Superior temporal gyrus (tissue), 1 donor: Measurements from ENCODE around the gene JAML.

ENCODE experiments used
- DNase-seq: peaks from one replicate; pipeline ENCODE4 v3.0.0-alpha.2; 2016; ENCODE audit errors: extremely low spot score

Gene JAML

GRCh38 chr11:118240999-118241763, 16.4 kb upstream of the JAML start:
- peak; percentile 37 for DNase-seq

- no peak for DNase-seq
Observed at GRCh38 chr11:118239509-118240205, 14.8 kb upstream of the JAML start.

- DNase-seq = no peak
Observed at GRCh38 chr11:118238929-118239328, 14.1 kb upstream of the JAML start.

DNA sequence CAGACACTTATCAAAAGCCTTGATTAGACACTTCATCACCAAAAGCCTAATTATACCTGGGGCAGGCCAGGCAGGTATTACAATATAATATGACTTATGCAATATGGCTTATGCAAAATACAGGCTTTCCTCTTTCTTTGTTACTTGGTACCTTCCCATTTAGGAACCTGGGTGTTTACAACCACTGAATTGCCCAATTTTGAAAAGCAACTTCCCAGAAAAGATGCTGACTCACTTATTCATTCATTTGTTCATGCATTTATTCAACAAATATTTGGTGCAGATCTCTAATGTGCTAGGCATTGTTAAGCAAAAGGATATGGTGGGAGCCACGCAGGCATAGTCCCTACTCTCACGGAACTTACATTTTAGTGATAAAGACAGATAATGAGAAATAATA, 13.6 kb upstream of the JAML start:
- DNase-seq = no peak

DNA sequence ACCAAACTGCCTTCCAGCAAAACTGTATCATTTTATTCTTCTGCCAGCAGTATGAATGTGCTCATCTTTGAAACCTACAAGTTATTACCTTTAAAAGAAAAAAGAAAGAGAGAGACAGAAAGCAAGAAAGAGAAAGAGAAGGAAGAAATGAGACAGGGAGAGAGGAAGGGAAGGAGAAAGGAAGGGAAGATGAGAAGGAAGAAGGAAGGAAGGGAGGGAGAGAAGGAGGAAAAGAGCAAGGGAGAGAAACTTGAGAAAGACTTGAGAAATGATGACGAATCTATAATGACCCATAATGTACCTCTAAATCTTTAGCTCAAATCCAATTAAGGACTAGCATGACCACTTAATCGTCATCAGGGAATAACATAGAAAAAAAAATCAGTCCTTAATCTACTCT, 11.4 kb upstream of the JAML start:
- no peak for DNase-seq

- no peak for DNase-seq
Observed at GRCh38 chr11:118234833-118235232, 10.0 kb upstream of the JAML start.

DNA sequence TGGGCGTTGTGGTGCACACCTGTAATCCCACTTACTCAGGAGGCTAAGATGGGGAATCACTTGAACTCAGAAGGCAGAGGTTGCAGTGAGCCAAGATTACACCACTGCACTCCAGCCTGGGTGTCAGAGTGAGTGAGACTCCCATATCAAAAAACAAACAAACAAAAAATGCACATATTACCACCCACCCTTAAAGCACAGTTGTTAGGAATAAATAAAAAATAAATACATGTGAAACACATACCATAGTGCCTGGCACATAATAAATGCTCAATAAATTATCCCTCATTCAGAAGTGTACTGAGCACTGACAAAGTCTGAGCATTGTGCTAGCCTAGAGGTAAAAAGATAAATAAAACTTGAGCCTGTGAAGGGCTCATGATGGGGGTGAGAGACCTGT, 9.0 kb upstream of the JAML start:
- DNase-seq = no peak

DNA sequence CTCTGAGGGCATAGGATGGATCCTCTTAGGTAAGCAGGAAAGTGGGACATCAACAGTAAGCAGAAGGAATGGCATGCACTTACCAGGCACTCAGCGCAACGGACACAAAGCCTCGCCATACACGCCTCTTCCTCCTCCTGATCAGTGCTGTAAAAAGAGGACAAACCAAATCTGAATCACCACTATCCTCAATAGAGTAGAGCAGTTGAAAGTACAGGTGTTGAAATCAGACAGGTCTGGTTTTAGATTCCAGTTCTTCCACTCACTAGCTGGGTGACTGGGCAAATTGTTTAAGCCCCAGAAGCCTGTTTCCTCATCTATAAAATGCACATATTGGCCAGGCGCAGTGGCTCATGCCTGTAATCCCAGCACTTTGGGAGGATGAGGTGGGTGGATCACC, 8.6 kb upstream of the JAML start:
- DNase-seq = no peak

DNA sequence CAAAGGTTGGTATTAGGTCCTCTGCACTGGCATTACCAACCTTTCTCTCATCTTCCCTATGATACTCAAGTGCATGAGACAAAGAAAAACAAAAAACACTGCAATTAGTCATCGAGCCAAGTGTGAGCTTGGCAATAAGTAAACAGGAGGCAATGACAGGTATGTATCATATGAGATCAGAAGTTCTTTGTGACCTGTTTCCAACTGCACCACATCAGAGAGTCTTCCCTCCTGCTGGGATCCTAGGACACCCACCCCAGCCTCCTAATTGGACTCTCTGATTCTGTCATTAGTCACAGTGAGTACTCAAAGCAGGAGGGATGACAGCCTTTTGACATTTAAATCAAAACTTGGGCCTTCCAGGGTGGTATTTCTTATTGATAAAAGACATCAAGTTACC, 7.8 kb upstream of the JAML start:
- DNase-seq = no peak

- no peak for DNase-seq
Observed at GRCh38 chr11:118231461-118231860, 6.7 kb upstream of the JAML start.

DNA sequence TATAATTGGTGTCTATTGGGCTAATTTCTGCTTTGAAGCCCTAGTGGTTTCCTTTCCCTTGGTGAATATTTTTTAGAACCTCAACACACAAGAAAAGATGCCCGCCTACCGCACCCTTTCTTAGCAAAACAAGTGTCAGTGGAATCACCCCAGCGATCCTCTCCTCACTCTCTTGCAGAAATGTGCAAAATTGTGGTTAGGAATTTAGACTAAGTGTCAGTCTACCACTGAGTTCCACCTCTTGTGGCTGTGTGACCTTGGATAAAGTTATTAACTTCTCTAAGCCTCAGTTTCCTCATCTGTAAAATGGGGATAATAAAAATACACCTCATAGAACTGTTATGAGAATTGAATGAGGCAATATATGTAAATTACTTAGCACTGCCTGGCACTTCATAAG, 5.3 kb upstream of the JAML start:
- no peak for DNase-seq

DNA sequence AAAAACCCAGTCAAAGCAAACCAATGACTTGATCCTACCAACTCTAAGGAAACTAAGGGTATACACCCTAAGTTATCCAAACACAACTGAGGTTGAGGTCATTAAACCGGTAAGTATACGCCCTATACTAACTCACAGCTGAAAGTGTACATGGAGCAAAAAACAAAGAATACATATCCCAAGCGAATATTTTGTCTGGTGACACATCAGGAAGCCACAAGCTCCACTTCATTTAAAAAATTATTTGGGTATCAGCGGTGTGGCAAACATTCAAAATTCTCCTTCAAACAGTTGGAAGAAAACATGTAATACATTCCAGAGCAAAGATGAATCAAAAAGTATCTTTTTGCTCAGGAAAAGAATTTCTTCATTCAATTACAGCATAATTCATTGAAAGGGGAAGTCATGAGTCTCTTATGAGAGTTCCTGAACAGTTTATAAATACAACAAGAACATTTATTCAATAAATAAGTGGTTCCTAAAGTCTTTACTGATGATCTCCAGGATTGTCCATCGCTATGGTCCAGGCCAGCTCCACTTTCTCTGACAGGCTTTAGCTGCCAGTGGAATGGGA, 4.5 kb upstream of the JAML start:
- DNase-seq = no peak

- no peak for DNase-seq
Observed at GRCh38 chr11:118227865-118228785, 3.3 kb upstream of the JAML start.

- no peak for DNase-seq
Observed at GRCh38 chr11:118226781-118227180, 2.0 kb upstream of the JAML start.

DNA sequence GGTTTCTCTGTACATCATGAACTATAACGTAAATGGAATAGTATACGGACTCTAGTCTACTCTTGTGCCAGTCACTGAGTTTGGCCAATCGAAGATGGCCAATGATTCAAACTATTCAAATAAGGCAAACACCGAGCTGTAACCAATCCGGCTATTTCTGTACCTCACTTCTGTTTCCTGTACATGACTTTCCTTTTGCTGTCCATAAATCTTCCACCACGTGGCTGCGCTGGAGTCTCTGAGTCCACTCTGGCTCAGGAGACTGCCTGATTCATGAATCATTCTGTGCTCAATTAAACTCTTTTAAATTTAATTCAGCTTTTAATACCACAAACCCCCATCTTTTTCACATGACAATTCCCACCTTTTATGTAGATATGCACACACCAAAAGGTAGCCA, 1.5 kb upstream of the JAML start:
- no peak for DNase-seq

DNA sequence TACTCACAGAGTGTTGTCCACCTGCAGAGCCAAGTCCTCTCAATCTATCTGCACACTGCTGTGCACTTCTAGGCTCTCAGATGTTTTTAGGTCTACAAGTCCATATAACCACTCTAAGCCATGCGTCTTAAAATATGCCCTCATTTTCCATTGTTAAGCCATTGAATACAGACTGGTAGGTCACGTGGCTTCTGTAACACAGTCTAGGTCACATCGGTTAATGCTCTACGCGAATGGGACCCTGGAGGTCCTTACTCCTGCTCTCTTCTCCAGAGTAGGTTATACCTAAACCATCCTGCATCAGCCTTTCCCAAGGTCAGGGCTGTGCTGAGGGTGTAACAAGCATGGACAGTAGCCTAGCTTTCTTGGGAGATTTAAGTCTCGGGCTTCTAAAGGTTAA, 819 bp downstream of the JAML start:
- DNase-seq = no peak

GRCh38 chr11:118223570-118223969, 1.2 kb downstream of the JAML start:
- DNase-seq = no peak

DNA sequence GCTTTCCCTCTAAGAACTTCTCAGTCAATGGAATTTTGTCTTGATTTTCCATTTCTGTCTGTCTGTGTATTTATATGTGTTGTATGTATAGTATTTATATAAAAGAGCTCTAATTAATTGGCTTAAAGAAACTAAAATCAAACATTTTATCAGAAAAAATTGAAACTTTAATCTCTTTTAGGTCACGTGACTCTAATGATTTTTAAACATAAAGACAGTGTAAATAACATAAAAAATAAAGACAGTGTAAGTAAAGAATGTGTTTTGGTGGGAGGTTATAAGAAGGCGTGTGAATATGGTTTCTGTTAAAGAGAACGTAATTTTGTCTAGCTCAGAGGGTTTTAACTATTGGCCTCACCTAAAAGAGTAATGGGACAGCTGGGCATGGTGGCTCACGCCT, 2.4 kb downstream of the JAML start:
- DNase-seq = no peak

GRCh38 chr11:118221419-118221818, 3.4 kb downstream of the JAML start:
- no peak for DNase-seq

DNA sequence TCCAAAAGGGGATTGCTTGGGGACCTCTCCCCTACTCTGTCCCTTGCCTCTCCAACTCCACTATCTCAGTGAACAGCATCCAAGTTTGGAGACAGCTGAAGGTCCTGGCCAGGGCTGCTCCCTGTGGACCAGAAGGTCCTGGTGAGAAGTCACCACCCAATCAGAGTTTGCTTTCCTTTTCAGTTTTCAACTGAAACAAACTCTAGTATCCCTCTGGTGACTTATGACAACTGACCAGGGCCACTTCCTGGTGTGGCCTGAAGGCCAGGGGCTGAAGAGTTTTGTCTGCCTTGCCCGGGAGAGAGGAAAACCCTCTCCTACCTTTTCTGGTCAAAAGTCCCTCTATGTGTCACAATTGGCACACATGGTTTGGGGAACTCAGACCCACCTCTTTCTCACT, 5.1 kb downstream of the JAML start:
- no peak for DNase-seq

DNA sequence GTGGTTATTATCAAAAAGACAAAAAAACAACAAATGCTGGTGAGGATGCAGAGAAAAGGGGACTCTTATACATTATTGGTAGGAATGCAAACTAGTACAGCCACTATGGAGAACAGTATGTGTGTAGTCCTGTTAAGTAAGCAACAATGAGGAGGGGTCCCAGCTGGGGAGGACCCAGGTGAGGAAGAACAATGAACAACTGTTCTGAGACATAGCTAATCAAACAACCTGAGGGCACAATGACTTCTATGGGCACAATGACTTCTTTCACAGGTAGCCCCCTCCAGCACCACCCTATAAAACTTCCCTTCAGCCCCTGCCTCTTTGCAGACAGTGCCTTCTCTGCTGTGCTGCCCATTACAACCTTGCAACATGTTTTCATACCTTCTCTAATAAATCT, 5.6 kb downstream of the JAML start:
- DNase-seq = no peak

DNA sequence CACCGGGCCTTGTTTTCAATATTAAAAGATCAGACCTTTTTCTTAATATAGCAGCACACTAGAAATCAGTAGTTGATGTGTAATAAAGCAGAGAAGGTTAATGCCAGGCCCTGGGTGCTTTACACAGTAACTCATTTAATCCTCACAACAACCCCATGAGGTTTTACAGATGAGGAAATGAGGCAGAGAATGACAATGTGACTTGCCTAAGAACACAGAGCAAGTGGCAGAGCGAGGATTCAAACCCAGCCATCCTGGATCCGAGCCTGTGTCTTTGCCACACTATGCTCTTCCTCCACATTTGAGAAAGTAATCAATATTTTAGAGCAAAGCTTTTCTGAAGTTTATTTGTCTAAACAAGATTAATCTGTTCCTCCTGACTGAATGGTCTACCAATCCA, 7.2 kb downstream of the JAML start:
- DNase-seq = no peak
